ENCODE data around the gene PLOD3.
A peak's percentile ranks its signal among the peaks of the same experiment; 100 is the strongest.

The PLOD3 gene

DNA sequence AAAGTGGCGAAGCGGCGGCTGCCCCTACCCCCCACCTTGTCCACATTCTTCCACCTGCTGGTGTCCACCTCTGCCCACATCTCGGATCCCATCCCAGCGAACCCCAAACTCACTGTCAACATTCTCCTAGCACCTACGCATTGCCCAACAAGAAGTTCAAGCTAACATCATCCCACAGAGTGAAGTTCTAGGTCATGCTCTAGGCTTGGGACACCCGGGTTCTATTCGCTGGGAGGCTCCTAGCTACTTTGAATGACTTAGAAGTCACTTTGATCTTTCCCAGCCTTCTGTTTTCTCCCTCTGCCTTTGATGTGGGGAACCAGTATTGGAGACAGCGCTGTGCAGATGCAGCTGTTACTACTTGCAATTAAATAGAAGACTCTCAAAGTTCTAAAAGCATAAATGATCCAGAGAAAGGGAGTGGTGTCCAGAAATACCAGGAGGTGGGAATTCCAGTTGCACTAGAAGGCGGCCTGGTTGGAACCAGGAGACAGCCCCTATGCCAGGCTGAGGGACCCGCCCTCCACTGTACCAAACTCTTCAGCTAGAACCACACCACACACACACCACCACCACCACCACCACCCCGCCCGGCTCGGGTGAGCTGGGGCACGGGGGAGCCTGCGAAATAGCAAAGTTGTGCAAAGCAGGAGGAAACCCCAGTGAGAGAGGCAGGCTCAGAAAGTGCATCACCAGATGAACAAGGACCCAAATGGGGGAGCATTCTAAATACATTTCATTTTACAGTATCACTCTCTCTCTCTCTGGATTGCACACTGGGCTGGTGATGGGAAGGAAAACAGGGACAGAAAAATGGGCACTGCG lies 46.6 kb downstream of the PLOD3 start:
- Histone ChIP-seq H3K36me3 (ENCODE audit: insufficient read depth, low read length) (no peaks in the 10 kb centered on the region), H3K4me2 (ENCODE audit: low read length) (no peak overlapping the region), H3K27me3 (ENCODE audit: insufficient read depth, low read length) (peaks cover 10% of the 10 kb centered on the region), H3K9me2 (ENCODE audit: low read depth, low read length) (no peaks in the 10 kb centered on the region), H4K20me1 (ENCODE audit: insufficient read depth, low read length) (no peaks in the 10 kb centered on the region), H3K4me3 (ENCODE audit: low read depth, low read length, poor library complexity, severe bottlenecking) (no peak overlapping the region), H3K9me3 (ENCODE audit: low read length) (no peaks in the 10 kb centered on the region), H3K79me2 (ENCODE audit: insufficient read depth, low read length) (no peaks in the 10 kb centered on the region), H3K4me1 (ENCODE audit: insufficient read depth, low read length, severe bottlenecking) (peaks cover 2% of the 10 kb centered on the region), H2AFZ (ENCODE audit: low read length) (no peak overlapping the region), H3F3A (ENCODE audit: insufficient read depth, low read length) (no peaks in the 10 kb centered on the region), H3K9ac (ENCODE audit: low read length) (no peak overlapping the region), H3K27ac (ENCODE audit: low read depth, low read length, poor library complexity, severe bottlenecking) (no peak overlapping the region)
- TF ChIP-seq, protein P1, sequence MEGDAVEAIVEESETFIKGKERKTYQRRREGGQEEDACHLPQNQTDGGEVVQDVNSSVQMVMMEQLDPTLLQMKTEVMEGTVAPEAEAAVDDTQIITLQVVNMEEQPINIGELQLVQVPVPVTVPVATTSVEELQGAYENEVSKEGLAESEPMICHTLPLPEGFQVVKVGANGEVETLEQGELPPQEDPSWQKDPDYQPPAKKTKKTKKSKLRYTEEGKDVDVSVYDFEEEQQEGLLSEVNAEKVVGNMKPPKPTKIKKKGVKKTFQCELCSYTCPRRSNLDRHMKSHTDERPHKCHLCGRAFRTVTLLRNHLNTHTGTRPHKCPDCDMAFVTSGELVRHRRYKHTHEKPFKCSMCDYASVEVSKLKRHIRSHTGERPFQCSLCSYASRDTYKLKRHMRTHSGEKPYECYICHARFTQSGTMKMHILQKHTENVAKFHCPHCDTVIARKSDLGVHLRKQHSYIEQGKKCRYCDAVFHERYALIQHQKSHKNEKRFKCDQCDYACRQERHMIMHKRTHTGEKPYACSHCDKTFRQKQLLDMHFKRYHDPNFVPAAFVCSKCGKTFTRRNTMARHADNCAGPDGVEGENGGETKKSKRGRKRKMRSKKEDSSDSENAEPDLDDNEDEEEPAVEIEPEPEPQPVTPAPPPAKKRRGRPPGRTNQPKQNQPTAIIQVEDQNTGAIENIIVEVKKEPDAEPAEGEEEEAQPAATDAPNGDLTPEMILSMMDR (IDR thresholded peaks at IDR 0.05; ENCODE audit: low read length) = no peak
- TF ChIP-seq EZH2 (IDR thresholded peaks at IDR 0.05; ENCODE audit: borderline replicate concordance, low read length) = no peak

DNA sequence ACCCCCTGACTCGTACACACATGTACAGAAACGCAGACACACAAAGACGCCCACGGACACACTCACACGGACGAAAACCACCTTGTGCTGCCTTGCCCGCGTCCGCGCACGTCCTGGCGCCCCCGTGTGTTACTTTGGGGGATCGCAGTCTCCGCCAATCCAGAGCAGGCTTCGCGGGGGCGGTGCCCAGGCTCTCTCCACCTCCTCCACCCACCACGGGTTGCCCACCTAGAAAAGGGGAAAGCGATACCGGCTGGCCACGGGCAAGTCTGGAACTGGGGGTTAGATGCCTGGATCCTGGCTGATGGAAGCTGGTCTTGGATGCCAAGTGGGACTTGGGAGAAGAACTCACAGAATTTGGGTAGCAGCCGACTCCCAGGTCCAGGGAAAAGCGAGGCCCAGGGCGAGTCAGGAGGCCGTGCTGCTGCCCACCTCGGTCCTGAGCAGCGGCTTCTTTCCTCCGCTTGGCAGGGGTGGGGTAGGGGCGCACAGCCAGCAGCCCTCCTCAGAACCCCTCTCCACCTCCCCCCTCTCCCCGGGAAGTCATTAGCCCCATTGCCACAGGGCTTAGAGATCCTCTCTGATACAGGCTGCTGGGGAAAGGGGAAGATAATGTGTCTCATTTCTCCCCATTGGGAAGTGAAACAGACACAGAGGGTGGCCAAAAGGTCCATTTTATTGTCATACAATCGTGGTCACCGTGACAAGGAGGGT lies 47.4 kb downstream of the PLOD3 start:
- Histone ChIP-seq H4K20me1 (ENCODE audit: insufficient read depth, low read length) (no peaks in the 10 kb centered on the region), H3K27ac (ENCODE audit: low read depth, low read length, poor library complexity, severe bottlenecking) (no peak overlapping the region), H3K27me3 (ENCODE audit: insufficient read depth, low read length) (peaks cover 10% of the 10 kb centered on the region), H3K4me1 (ENCODE audit: insufficient read depth, low read length, severe bottlenecking) (peaks cover 6% of the 10 kb centered on the region), H2AFZ (ENCODE audit: low read length) (no peak overlapping the region), H3K9me3 (ENCODE audit: low read length) (no peaks in the 10 kb centered on the region), H3K9ac (ENCODE audit: low read length) (no peak overlapping the region), H3F3A (ENCODE audit: insufficient read depth, low read length) (no peaks in the 10 kb centered on the region), H3K9me2 (ENCODE audit: low read depth, low read length) (no peaks in the 10 kb centered on the region), H3K4me3 (ENCODE audit: low read depth, low read length, poor library complexity, severe bottlenecking) (no peak overlapping the region), H3K4me2 (ENCODE audit: low read length) (peak overlapping the region; percentile 10; the same call in 1 of the 2 replicates), H3K36me3 (ENCODE audit: insufficient read depth, low read length) (no peaks in the 10 kb centered on the region), H3K79me2 (ENCODE audit: insufficient read depth, low read length) (no peaks in the 10 kb centered on the region)
- TF ChIP-seq, protein P1 (IDR thresholded peaks at IDR 0.05; ENCODE audit: low read length) = peak; percentile 98
- TF ChIP-seq EZH2 (IDR thresholded peaks at IDR 0.05; ENCODE audit: borderline replicate concordance, low read length) = no peak

GRCh38 chr7:101169110-101169837 lies 48.1 kb downstream of the PLOD3 start:
- no peaks in the 10 kb centered on the region for H4K20me1 ChIP-seq (ENCODE audit: insufficient read depth, low read length)
- H3K4me2 ChIP-seq (ENCODE audit: low read length) = peak overlapping the region; percentile 10; the same call in 1 of the 2 replicates
- H3K79me2 ChIP-seq (ENCODE audit: insufficient read depth, low read length) = no peaks in the 10 kb centered on the region
- no peaks in the 10 kb centered on the region for H3K9me2 ChIP-seq (ENCODE audit: low read depth, low read length)
- no peaks in the 10 kb centered on the region for H3K36me3 ChIP-seq (ENCODE audit: insufficient read depth, low read length)
- H3F3A ChIP-seq (ENCODE audit: insufficient read depth, low read length) = no peaks in the 10 kb centered on the region
- peaks cover 10% of the 10 kb centered on the region for H3K27me3 ChIP-seq (ENCODE audit: insufficient read depth, low read length)
- H2AFZ ChIP-seq (ENCODE audit: low read length) = no peak overlapping the region
- H3K9ac ChIP-seq (ENCODE audit: low read length) = no peak overlapping the region
- no peaks in the 10 kb centered on the region for H3K9me3 ChIP-seq (ENCODE audit: low read length)
- TF ChIP-seq EZH2 (IDR thresholded peaks at IDR 0.05; ENCODE audit: borderline replicate concordance, low read length) = no peak
- TF ChIP-seq, protein P1 (IDR thresholded peaks at IDR 0.05; ENCODE audit: low read length) = no peak
- peaks cover 6% of the 10 kb centered on the region for H3K4me1 ChIP-seq (ENCODE audit: insufficient read depth, low read length, severe bottlenecking)
- no peak overlapping the region for H3K4me3 ChIP-seq (ENCODE audit: low read depth, low read length, poor library complexity, severe bottlenecking)
- no peak overlapping the region for H3K27ac ChIP-seq (ENCODE audit: low read depth, low read length, poor library complexity, severe bottlenecking)
